ENCODE data around the gene USP5. TPM values are rescaled to one million over a fixed set of nuclear protein-coding genes. Genes with fewer than 3 reads are reported as not detected.

Gene USP5
- total and polyA plus RNA-seq, 12 donors: 30.6 to 162 (median 113) TPM

DNA sequence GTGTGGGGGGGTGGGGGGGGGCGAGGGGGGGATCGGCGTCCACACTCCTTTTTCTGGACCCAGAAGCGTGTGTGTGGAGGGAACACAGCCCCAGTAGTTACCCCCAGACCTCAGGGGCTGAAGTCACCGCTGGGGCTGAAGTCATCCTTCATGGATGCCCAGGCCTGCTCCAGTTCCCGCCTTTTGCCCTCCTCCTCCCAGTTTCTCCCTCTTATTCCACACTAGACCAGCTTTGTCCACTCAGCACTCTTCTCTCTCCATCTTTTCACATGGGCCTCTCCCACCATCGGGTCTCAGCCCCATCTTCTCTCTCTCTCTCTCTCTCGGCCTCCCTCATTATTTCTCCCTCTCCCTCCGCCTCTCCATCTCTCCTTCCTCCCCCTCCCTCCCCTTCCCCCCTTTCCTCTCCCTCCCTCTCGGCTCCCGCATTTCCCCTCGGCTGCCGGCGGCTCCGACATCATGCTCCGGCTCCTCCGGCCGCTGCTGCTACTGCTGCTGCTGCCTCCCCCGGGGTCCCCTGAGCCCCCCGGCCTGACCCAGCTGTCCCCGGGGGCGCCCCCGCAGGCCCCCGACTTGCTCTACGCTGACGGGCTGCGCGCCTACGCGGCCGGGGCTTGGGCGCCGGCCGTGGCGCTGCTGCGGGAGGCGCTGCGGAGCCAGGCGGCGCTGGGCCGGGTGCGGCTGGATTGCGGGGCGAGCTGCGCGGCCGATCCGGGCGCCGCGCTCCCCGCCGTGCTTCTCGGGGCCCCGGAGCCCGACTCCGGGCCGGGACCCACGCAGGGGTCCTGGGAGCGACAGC is 23.8 kb upstream of the USP5 start, which contains the start of gene P3H3:
TSS of gene P3H3 (plus strand) at position 426 of the 799 bp plus-strand sequence. CDS start at position 460, 34 bp downstream.
- intact Hi-C loops (cut with DNase I): loop anchor here in 1 of 2 donors (10.0 kb wide), 1 partner anchor 83 kb away; no protein-coding TSS in a partner anchor
- no peaks in the 10 kb centered on the region for H3K9me3 ChIP-seq (replicated peaks in 1 of 3)
- WGBS, 4 donors: 1 to 2% (median 1%) methylated on average over 13 to 59 of the region's 60 CpGs
- peak within 1 kb of the TSS in 2 of 4 donors; percentile 49 to 78 for H3K4me3 ChIP-seq
- H3K27ac ChIP-seq: peak within 1 kb of the TSS in 3 of 5 donors; percentile 16 to 82 (median 75)
- TF ChIP-seq POLR2A (IDR thresholded peaks at IDR 0.05) (peak in 1 of 2 donors; percentile 22), CTCF (IDR thresholded peaks at IDR 0.05) (peak in 1 of 6 experiments; percentile 1)
- H3K27me3 ChIP-seq: peaks cover 3% of the 10 kb centered on the region
- peak in 1 of 7 donors; percentile 67 for DNase-seq
- H3K4me1 ChIP-seq (replicated peaks in 1 of 2): peaks cover 0 to 10% of the 10 kb centered on the region in 2 donors
- peaks cover 0 to 3% of the 10 kb centered on the region in 2 donors for H3K36me3 ChIP-seq (replicated peaks in 1 of 2)

- DNase-seq: peak in 2 of 7 donors; percentile 48 to 76
- intact Hi-C loops (cut with DNase I): loop anchor here in 1 of 2 donors (10.0 kb wide), 1 partner anchor 84 kb away; no protein-coding TSS in a partner anchor
Observed at GRCh38 chr12:6828781-6829535, 23.0 kb upstream of the USP5 start.

GRCh38 chr12:6829536-6830220 is 22.3 kb upstream of the USP5 start:
- DNase-seq: peak in 1 of 7 donors; percentile 70
- H3K36me3 ChIP-seq (replicated peaks in 1 of 2): peaks cover 0 to 9% of the 10 kb centered on the region in 2 donors
- H3K27ac ChIP-seq: peak overlapping the region in 3 of 5 donors; percentile 16 to 82 (median 75)
- H3K27me3 ChIP-seq: no peaks in the 10 kb centered on the region
- peak overlapping the region in 2 of 4 donors; percentile 49 to 78 for H3K4me3 ChIP-seq
- no peaks in the 10 kb centered on the region for H3K9me3 ChIP-seq (replicated peaks in 1 of 3)
- 56 to 69% (median 64%) methylated on average over 12 to 19 of the region's 19 CpGs for WGBS, 4 donors
- no peak for TF ChIP-seq POLR2A (IDR thresholded peaks at IDR 0.05)
- TF ChIP-seq CTCF (IDR thresholded peaks at IDR 0.05): no peak
- H3K4me1 ChIP-seq (replicated peaks in 1 of 2): peaks cover 3 to 18% of the 10 kb centered on the region in 2 donors
- intact Hi-C loops (cut with DNase I): loop anchor here in 1 of 2 donors (10.0 kb wide), 1 partner anchor 85 kb away; no protein-coding TSS in a partner anchor

More at GRCh38 chr12:6828781-6829535, 23.0 kb upstream of the USP5 start:
- Histone ChIP-seq H3K36me3 (replicated peaks in 1 of 2) (peaks cover 0 to 8% of the 10 kb centered on the region in 2 donors), H3K4me1 (replicated peaks in 1 of 2) (peaks cover 3 to 18% of the 10 kb centered on the region in 2 donors), H3K27ac (peak overlapping the region in 3 of 5 donors; percentile 16 to 82 (median 75)), H3K27me3 (no peaks in the 10 kb centered on the region), H3K9me3 (replicated peaks in 1 of 3) (no peaks in the 10 kb centered on the region), H3K4me3 (peak overlapping the region in 2 of 4 donors; percentile 49 to 78)
- 0 to 3% (median 1%) methylated on average over 31 to 71 of the region's 71 CpGs for WGBS, 4 donors
- no peak for TF ChIP-seq CTCF (IDR thresholded peaks at IDR 0.05)
- peak in 1 of 2 donors; percentile 26 for TF ChIP-seq POLR2A (IDR thresholded peaks at IDR 0.05)
